ENCODE data around the gene ERBIN.

Gene ERBIN

DNA sequence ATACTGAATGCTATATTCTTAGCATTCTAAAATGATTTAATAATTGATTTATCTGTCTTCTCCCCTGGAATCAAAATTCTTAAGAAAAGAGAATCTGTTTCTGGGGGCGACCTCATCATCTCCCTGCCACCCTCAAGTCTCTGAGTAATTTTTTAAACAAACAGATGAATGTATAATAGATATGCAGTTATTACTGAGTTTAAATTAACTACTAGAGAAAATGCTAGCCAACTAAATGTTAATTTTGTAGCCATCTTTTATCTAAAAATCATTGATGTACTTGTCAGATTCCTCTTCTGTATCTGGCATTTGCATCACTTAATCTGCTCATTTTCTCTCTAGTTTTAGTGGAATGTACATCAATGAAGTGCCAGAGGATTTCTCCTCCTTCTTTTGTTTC, 87.5 kb downstream of the ERBIN start:
- H3K4me3 ChIP-seq (replicated peaks; ENCODE audit: low read depth, low read length): no peak overlapping the region
- H3K36me3 ChIP-seq (ENCODE audit: control insufficient read depth, insufficient read depth, low read length): no peaks in the 10 kb centered on the region
- no peak for DNase-seq (ENCODE audit: extremely low read depth, insufficient read length)
- H3K27me3 ChIP-seq (replicated peaks; ENCODE audit: control insufficient read depth, insufficient read depth, low read length): no peaks in the 10 kb centered on the region
- TF ChIP-seq, protein P1, sequence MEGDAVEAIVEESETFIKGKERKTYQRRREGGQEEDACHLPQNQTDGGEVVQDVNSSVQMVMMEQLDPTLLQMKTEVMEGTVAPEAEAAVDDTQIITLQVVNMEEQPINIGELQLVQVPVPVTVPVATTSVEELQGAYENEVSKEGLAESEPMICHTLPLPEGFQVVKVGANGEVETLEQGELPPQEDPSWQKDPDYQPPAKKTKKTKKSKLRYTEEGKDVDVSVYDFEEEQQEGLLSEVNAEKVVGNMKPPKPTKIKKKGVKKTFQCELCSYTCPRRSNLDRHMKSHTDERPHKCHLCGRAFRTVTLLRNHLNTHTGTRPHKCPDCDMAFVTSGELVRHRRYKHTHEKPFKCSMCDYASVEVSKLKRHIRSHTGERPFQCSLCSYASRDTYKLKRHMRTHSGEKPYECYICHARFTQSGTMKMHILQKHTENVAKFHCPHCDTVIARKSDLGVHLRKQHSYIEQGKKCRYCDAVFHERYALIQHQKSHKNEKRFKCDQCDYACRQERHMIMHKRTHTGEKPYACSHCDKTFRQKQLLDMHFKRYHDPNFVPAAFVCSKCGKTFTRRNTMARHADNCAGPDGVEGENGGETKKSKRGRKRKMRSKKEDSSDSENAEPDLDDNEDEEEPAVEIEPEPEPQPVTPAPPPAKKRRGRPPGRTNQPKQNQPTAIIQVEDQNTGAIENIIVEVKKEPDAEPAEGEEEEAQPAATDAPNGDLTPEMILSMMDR (IDR thresholded peaks at IDR 0.05; ENCODE audit: insufficient read depth, low read length, poor library complexity, severe bottlenecking): no peak

DNA sequence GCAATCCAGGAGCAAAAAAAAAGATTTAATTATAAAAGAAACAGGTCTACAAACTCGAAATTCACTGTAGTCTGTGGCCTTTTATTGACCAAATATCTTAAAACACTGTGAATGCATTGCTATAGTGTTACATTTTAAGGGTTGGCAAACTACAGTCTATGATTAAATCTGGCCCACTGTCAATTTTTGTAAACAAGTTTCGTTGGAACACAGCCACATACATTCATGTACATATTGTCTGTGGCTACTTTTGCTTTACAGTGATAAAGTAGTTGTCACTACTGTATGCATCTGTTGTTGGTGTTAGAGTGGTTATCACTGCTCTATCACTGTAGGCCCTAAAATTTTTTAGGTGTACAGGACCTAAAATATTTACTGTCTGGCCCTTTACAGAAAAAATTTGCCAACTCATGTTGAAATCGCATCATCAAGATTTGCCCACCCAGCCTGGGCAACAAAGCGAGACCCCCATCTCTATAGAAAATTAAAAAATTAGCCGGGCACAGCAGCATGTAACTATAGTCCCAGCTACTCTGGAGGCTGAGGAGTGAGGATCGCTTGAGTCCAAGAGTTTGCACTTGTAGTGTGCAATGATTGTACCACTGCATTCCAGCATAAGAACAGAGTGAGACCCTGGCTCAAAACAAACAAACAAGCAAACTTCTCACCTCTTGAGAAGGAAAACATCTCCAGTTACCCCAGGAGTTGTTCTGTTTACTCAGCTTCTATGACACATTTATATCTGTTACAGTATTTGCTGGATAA, 89.0 kb downstream of the ERBIN start:
- no peak for DNase-seq (ENCODE audit: extremely low read depth, insufficient read length)

DNA sequence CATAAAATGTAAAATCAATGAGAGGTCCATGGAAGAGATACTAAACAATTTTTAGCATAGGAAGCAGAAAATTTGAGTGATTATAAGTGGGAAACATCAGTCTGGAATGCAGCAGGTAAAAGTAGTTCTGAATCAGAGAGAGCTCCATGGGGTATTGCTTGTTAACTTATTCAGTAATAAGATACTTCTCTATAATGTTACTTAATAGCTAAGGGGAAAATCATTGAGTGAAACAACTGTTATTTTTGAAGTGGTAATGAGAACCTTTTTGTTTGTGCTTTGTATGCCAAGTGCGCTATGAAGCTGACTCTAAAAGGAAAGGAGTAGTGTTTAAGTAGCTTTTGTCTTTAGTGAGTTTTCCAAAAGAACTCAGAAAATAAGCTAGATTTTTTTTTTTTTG, 95.2 kb downstream of the ERBIN start:
- DNase-seq (ENCODE audit: extremely low read depth, insufficient read length): no peak

More for the DNA sequence above, 89.0 kb downstream of the ERBIN start:
- Histone ChIP-seq H3K4me3 (replicated peaks; ENCODE audit: low read depth, low read length) (no peak overlapping the region), H3K27me3 (replicated peaks; ENCODE audit: control insufficient read depth, insufficient read depth, low read length) (no peaks in the 10 kb centered on the region), H3K36me3 (ENCODE audit: control insufficient read depth, insufficient read depth, low read length) (no peaks in the 10 kb centered on the region)
- TF ChIP-seq, protein P1 (IDR thresholded peaks at IDR 0.05; ENCODE audit: insufficient read depth, low read length, poor library complexity, severe bottlenecking): no peak

DNA sequence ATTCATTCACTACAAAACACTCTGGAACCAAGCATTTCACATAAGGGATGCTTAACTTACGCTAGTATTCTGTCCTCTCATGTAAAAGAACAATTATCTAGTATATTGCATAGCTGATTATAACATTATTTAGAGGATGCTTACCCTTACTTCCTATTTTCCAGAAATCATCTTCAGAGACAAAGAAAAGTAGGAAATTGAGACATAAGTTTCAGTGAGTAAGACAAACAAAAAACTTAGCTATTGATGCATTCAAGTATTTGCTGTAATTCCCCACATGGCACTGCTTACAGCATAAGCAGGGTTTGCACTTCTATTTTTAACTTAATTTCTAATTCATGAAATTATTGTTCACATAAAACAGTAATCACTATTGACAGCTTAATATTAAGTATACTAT, 112.9 kb downstream of the ERBIN start:
- DNase-seq (ENCODE audit: extremely low read depth, insufficient read length): no peak
- Histone ChIP-seq H3K4me3 (replicated peaks; ENCODE audit: low read depth, low read length) (no peak overlapping the region), H3K36me3 (ENCODE audit: control insufficient read depth, insufficient read depth, low read length) (peaks cover 3% of the 10 kb centered on the region), H3K27me3 (replicated peaks; ENCODE audit: control insufficient read depth, insufficient read depth, low read length) (no peaks in the 10 kb centered on the region)
- TF ChIP-seq, protein P1 (IDR thresholded peaks at IDR 0.05; ENCODE audit: insufficient read depth, low read length, poor library complexity, severe bottlenecking): no peak

More for the DNA sequence above, 95.2 kb downstream of the ERBIN start:
- H3K36me3 ChIP-seq (ENCODE audit: control insufficient read depth, insufficient read depth, low read length): no peaks in the 10 kb centered on the region
- no peaks in the 10 kb centered on the region for H3K27me3 ChIP-seq (replicated peaks; ENCODE audit: control insufficient read depth, insufficient read depth, low read length)
- TF ChIP-seq, protein P1 (IDR thresholded peaks at IDR 0.05; ENCODE audit: insufficient read depth, low read length, poor library complexity, severe bottlenecking): no peak
- H3K4me3 ChIP-seq (replicated peaks; ENCODE audit: low read depth, low read length): no peak overlapping the region

DNA sequence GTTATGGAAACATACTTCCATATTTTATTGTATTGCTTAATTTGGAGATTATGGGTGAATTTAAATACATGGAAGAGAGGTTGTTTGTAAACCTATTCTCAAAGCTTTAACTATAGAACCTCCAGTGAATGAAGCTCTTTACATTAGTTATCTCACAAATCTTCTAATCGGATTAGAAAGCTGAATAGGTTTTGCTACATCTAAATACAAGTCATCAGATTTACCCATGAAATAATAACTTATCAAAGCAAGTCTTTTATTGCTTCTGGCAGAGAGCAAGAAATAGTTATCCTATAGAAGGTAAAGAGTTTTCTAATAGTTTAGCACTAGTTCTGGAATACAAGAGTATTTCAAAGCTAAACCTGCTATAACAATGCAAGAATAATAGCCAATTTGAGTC, 113.3 kb downstream of the ERBIN start:
- no peak overlapping the region for H3K4me3 ChIP-seq (replicated peaks; ENCODE audit: low read depth, low read length)
- no peak for DNase-seq (ENCODE audit: extremely low read depth, insufficient read length)
- H3K36me3 ChIP-seq (ENCODE audit: control insufficient read depth, insufficient read depth, low read length): peaks cover 3% of the 10 kb centered on the region
- H3K27me3 ChIP-seq (replicated peaks; ENCODE audit: control insufficient read depth, insufficient read depth, low read length): no peaks in the 10 kb centered on the region
- TF ChIP-seq, protein P1 (IDR thresholded peaks at IDR 0.05; ENCODE audit: insufficient read depth, low read length, poor library complexity, severe bottlenecking): no peak

Data from GM06990 (cell line).